Natural killer cell (primary cell): ENCODE data around the gene FOXK1. TPM values are rescaled to one million over a fixed set of nuclear protein-coding genes. Genes with fewer than 3 reads are reported as not detected.

Experiments used
- ATAC-seq, 3 donors: fragments of 150-1000 bp in 2 of 3; fragments of 200-7000 bp in 1 of 3; cut with Tn5 transposase; 1 replicate in 1 of 3; 2 replicates in 2 of 3; pipeline ENCODE4 v1.10.0; 2021; ENCODE audit warnings: mild to moderate bottlenecking in 2 of 3, moderate library complexity in 2 of 3
- DNase-seq, 2 donors: peaks; one replicate each; pipeline versions ENCODE4 v3.0.0 to v3.0.0-alpha.2; 2013 to 2021; ENCODE audit warnings: mixed read lengths in 1 of 2
- H3K27ac ChIP-seq: one replicate; pipeline ENCODE4 v1.5.1; 2013; ENCODE audit warnings: mild to moderate bottlenecking, low read length
- H3K27me3 ChIP-seq: one replicate; pipeline ENCODE4 v1.6.1; 2013; ENCODE audit warnings: low read length; ENCODE audit not compliant: control insufficient read depth, insufficient read depth
- H3K36me3 ChIP-seq: one replicate; pipeline ENCODE4 v1.6.1; 2013; ENCODE audit warnings: low read length; ENCODE audit not compliant: control insufficient read depth, insufficient read depth
- H3K4me1 ChIP-seq: one replicate; pipeline ENCODE4 v1.6.1; 2013; ENCODE audit warnings: low read length; ENCODE audit not compliant: control insufficient read depth, insufficient read depth
- H3K4me3 ChIP-seq: one replicate; pipeline ENCODE4 v1.5.1; 2013; ENCODE audit warnings: low read length
- H3K9me3 ChIP-seq: one replicate; pipeline ENCODE4 v1.6.1; 2013; ENCODE audit warnings: low read length; ENCODE audit not compliant: control insufficient read depth, insufficient read depth
- H3K27ac Mint-ChIP-seq, 2 donors: one replicate each; pipeline ENCODE4 v1.8.0; 2022; ENCODE audit warnings: mild to moderate bottlenecking in 2 of 2, mixed read lengths in 2 of 2, moderate library complexity in 1 of 2
- H3K27me3 Mint-ChIP-seq, 2 donors: one replicate each; pipeline ENCODE4 v1.8.0; 2022; ENCODE audit warnings: low read depth in 2 of 2, mixed read lengths in 2 of 2
- H3K36me3 Mint-ChIP-seq: one replicate; pipeline ENCODE4 v1.8.0; 2022; ENCODE audit warnings: mixed read lengths
- H3K4me1 Mint-ChIP-seq, 2 donors: one replicate each; pipeline ENCODE4 v1.8.0; 2022; ENCODE audit warnings: mixed read lengths in 2 of 2
- H3K4me3 Mint-ChIP-seq: one replicate; pipeline ENCODE4 v1.8.0; 2022; ENCODE audit warnings: mild to moderate bottlenecking, moderate library complexity, mixed read lengths
- H3K9me3 Mint-ChIP-seq, 2 donors: one replicate each; pipeline ENCODE4 v1.8.0; 2022; ENCODE audit warnings: mixed read lengths in 2 of 2
- WGBS: methylation state at CpG from one replicate; pipeline ENCODE4 v1.1.7; 2013; ENCODE audit warnings: missing lambda C conversion rate; ENCODE audit not compliant: insufficient coverage; 5-methylcytosine and 5-hydroxymethylcytosine counted together
- intact Hi-C: fragments of 100-400 bp; cut with micrococcal nuclease; formaldehyde crosslinking; loops from one replicate; pipeline ENCODE4 v1.14.2; 2022
- total RNA-seq, 4 donors: library from RNA; stranded (reverse); fragments of 120-200 nt in 1 of 4; gene quantifications; one replicate each; pipeline versions ENCODE4 v1.2.3 to v1.2.4, GENCODE V29; 2013 to 2022
- TF ChIP-seq, protein P1 (sequence below): fragments of 200-600 bp; IDR thresholded peaks from one replicate; pipeline ENCODE4 v1.8.0; 2022; ENCODE audit warnings: antibody characterized with exemption

FOXK1 gene
- total RNA-seq, 3 donors from 2014 or later (not counting 1 experiment from before 2014, with no cell fraction given), result 51.6 to 59.7 (median 55.3) TPM

DNA sequence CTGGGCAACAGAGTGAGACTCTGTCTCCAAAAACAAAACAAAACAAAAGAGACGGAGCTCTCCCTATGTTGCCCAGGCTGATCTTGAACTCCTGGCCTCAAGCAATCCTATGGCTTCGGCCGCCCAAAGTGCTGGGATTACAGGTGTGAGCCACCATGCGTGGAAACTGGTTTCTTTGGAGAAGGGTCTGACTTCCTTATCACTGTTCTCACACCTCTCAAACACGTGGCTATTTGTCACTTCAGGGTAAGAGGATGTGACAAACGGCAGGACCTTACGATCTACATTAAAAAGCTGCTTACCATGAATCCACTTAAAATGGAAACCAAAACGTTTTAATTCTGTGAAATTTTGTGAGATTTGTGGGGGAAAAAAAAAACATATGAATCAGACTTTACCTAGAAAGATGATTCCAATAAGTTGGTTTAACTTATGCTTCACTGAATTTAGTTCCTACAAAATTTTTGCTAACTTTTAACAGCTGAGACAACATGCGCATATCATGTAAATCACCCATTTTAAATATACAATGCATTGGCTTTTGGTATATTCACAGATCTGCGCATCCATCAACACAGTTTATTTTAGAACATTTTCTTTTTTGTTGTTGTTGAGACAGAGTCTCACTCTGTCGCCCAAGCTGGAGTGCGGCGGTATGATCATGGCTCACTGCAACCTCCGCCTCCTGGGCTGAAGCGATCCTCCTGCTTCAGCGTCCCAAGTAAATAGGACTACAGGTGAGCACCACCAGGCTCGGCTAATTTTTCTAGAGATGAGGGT lies 18.7 kb upstream of the FOXK1 start:
- H3K4me3 Mint-ChIP-seq, result no peak overlapping the region

DNA sequence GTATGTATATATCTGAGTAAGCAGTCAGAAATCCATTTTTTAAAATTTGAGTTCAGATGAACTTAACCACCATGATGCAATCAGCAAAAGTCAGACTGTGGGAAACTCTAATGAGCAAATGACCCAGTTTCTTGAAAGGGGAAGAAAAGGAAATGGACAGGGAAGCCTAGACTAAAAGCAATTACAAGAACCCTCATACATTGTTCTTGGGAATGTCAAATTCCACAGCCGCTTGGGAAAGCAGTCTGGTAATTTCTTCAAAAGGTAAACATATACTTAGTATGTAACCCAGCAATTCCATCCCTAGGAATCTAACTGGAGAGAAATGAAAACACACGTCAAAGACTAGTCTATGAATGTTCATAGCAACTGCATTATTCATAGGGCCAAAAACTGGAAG lies 16.4 kb upstream of the FOXK1 start:
- Mint-ChIP-seq H3K27me3 (no peaks in the 10 kb centered on the region), H3K36me3 (no peaks in the 10 kb centered on the region), H3K27ac (no peak overlapping the region), H3K9me3 (no peaks in the 10 kb centered on the region), H3K4me3 (no peak overlapping the region), H3K4me1 (no peaks in the 10 kb centered on the region)
- Histone ChIP-seq H3K4me1 (no peaks in the 10 kb centered on the region), H3K9me3 (no peaks in the 10 kb centered on the region), H3K4me3 (no peak overlapping the region), H3K27ac (no peak overlapping the region), H3K27me3 (no peaks in the 10 kb centered on the region), H3K36me3 (no peaks in the 10 kb centered on the region)
- intact Hi-C loops, result no loop called here
- WGBS, result 97% methylated on average over 2 of the region's 2 CpGs
- TF ChIP-seq, protein P1, sequence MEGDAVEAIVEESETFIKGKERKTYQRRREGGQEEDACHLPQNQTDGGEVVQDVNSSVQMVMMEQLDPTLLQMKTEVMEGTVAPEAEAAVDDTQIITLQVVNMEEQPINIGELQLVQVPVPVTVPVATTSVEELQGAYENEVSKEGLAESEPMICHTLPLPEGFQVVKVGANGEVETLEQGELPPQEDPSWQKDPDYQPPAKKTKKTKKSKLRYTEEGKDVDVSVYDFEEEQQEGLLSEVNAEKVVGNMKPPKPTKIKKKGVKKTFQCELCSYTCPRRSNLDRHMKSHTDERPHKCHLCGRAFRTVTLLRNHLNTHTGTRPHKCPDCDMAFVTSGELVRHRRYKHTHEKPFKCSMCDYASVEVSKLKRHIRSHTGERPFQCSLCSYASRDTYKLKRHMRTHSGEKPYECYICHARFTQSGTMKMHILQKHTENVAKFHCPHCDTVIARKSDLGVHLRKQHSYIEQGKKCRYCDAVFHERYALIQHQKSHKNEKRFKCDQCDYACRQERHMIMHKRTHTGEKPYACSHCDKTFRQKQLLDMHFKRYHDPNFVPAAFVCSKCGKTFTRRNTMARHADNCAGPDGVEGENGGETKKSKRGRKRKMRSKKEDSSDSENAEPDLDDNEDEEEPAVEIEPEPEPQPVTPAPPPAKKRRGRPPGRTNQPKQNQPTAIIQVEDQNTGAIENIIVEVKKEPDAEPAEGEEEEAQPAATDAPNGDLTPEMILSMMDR, result no peak
- no peak for DNase-seq
- ATAC-seq, result no peak

More for the DNA sequence above, 18.7 kb upstream of the FOXK1 start:
- WGBS, result 86% methylated on average over 14 of the region's 17 CpGs
- Histone ChIP-seq H3K4me1 (no peaks in the 10 kb centered on the region), H3K36me3 (no peaks in the 10 kb centered on the region), H3K27ac (no peak overlapping the region), H3K4me3 (no peak overlapping the region), H3K27me3 (no peaks in the 10 kb centered on the region), H3K9me3 (peaks cover 7% of the 10 kb centered on the region)
- H3K4me1 Mint-ChIP-seq, result peaks cover 0 to 6% of the 10 kb centered on the region in 2 donors
- H3K9me3 Mint-ChIP-seq, result peaks cover 4 to 5% of the 10 kb centered on the region in 2 donors
- TF ChIP-seq, protein P1, result no peak
- ATAC-seq, result no peak
- DNase-seq, result no peak
- no peaks in the 10 kb centered on the region for H3K27me3 Mint-ChIP-seq
- no peak overlapping the region for H3K27ac Mint-ChIP-seq
- intact Hi-C loops, result no loop called here
- peaks cover 8% of the 10 kb centered on the region for H3K36me3 Mint-ChIP-seq

DNA sequence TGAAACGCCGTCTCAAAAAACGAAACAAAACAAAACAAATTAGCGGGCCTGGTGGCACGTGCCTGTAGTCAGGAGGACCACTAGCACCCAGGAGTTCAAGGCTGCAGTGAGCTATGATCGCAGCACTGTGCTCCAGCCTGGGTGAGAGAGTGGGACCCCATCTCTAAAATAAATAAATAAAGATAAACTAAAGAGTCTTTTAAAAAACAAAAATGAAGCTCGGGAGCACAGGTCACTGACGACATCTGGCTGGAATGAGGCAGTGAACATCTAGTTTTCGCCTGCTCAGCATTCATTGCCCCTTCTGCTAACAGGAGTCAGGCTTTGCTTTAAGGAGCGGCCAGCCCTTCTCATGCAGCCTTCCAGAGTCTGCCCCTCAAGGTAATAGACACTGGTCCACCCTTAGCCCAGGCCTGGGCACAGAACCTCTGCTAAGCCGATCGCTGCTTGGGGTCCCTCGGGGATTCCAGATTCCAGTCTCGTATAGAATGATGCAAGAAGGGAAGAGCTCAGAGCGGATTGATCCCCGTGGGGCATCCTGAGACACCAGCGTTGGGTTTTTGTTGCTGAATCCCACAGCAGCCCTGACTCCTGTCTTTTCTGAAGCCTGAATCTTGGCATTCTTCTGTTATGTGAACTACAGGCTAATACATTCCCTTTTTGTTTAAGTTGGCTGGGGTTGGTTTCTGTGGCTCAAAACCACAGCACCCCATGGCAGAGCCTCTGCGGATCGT lies 14.2 kb upstream of the FOXK1 start:
- no peaks in the 10 kb centered on the region for H3K9me3 ChIP-seq
- no peaks in the 10 kb centered on the region for H3K4me1 Mint-ChIP-seq
- intact Hi-C loops, result no loop called here
- DNase-seq (no peak), ATAC-seq (no peak)
- 81% methylated on average over 19 of the region's 19 CpGs for WGBS
- H3K36me3 Mint-ChIP-seq, result no peaks in the 10 kb centered on the region
- H3K9me3 Mint-ChIP-seq, result no peaks in the 10 kb centered on the region
- no peak overlapping the region for H3K4me3 Mint-ChIP-seq
- H3K4me3 ChIP-seq, result no peak overlapping the region
- no peaks in the 10 kb centered on the region for H3K36me3 ChIP-seq
- TF ChIP-seq, protein P1, result no peak
- H3K27ac Mint-ChIP-seq, result no peak overlapping the region
- no peaks in the 10 kb centered on the region for H3K27me3 Mint-ChIP-seq
- no peaks in the 10 kb centered on the region for H3K27me3 ChIP-seq
- no peak overlapping the region for H3K27ac ChIP-seq
- no peaks in the 10 kb centered on the region for H3K4me1 ChIP-seq
